Endothelial cell (in vitro differentiated cells): Measurements from ENCODE around the gene RMND5A. TPM values are rescaled to one million over a fixed set of nuclear protein-coding genes. Genes with fewer than 3 reads are reported as not detected.

ENCODE experiments used
- DNase-seq: peaks from one replicate; pipeline ENCODE4 v3.0.0; 2021; ENCODE audit warnings: low spot score
- H3K27ac Mint-ChIP-seq: one replicate; pipeline ENCODE4 v1.8.0; 2021; ENCODE audit warnings: mixed read lengths, inconsistent platforms; ENCODE audit not compliant: unreplicated experiment
- H3K27me3 Mint-ChIP-seq: one replicate; pipeline ENCODE4 v1.8.0; 2021; ENCODE audit warnings: mild to moderate bottlenecking, moderate library complexity, mixed read lengths, inconsistent platforms; ENCODE audit not compliant: unreplicated experiment
- H3K36me3 Mint-ChIP-seq: one replicate; pipeline ENCODE4 v1.8.0; 2021; ENCODE audit warnings: mild to moderate bottlenecking, low read depth, mixed read lengths, inconsistent platforms; ENCODE audit not compliant: unreplicated experiment
- H3K4me1 Mint-ChIP-seq: one replicate; pipeline ENCODE4 v1.8.0; 2021; ENCODE audit warnings: mild to moderate bottlenecking, mixed read lengths, inconsistent platforms; ENCODE audit not compliant: unreplicated experiment
- H3K4me3 Mint-ChIP-seq: one replicate; pipeline ENCODE4 v1.8.0; 2021; ENCODE audit warnings: mild to moderate bottlenecking, mixed read lengths, inconsistent platforms; ENCODE audit not compliant: unreplicated experiment
- H3K9me3 Mint-ChIP-seq: one replicate; pipeline ENCODE4 v1.8.0; 2021; ENCODE audit warnings: mixed read lengths, inconsistent platforms; ENCODE audit not compliant: unreplicated experiment
- total RNA-seq: library from RNA; stranded (reverse); fragmentation: NEBNext Ultra II Directional; extraction: Animal tissue kit (Norgen Biotek cat#: 25700); gene quantifications from one replicate; pipeline ENCODE4 v1.2.1, GENCODE V29; 2021; ENCODE audit not compliant: unreplicated experiment
- TF ChIP-seq, protein P1 (sequence below): fragments of 200-600 bp; sonication (generic); IDR thresholded peaks from one replicate; pipeline ENCODE4 v1.5.0; 2021; ENCODE audit warnings: antibody characterized with exemption; ENCODE audit not compliant: unreplicated experiment

RMND5A gene
- total RNA-seq, 1 donor from 2014 or later: 40.2 TPM

DNA sequence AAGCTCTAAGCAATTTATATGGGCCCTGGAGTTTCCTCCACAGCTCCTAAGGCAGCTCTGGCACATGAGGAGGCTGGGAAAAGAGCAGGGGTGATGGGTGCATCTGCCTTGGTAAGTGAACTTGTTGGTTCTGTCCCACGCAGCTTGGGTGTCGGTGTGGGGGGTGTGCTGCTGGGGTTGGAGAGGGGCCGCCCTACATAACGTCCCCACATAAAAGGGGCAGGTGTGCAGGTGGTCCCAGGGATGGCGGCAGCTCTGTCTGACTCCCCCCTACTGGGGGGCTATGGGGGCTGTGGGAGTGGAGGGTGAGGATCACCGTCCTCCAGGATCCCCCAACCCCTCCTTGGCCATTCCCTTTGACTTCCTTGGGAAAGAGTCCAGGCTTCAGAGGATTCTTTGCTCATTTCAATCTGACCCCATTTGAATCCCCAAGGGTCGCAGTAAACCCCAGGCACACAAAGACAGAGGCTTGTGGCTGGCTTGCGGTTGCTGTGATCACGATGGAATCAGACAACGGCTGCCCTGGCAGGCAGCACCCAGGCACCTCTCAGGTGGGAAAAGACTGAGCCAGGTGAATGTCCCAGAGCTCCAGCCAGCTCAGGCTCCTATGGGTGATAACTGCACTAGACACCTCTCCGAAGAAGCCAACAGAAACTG, 105.1 kb downstream of the RMND5A start:
- H3K36me3 Mint-ChIP-seq: no peaks in the 10 kb centered on the region
- no peak overlapping the region for H3K4me3 Mint-ChIP-seq
- no peak overlapping the region for H3K27ac Mint-ChIP-seq
- DNase-seq: no peak
- H3K9me3 Mint-ChIP-seq: peaks cover 3% of the 10 kb centered on the region
- peaks cover 3% of the 10 kb centered on the region for H3K27me3 Mint-ChIP-seq
- no peaks in the 10 kb centered on the region for H3K4me1 Mint-ChIP-seq
- TF ChIP-seq, protein P1, sequence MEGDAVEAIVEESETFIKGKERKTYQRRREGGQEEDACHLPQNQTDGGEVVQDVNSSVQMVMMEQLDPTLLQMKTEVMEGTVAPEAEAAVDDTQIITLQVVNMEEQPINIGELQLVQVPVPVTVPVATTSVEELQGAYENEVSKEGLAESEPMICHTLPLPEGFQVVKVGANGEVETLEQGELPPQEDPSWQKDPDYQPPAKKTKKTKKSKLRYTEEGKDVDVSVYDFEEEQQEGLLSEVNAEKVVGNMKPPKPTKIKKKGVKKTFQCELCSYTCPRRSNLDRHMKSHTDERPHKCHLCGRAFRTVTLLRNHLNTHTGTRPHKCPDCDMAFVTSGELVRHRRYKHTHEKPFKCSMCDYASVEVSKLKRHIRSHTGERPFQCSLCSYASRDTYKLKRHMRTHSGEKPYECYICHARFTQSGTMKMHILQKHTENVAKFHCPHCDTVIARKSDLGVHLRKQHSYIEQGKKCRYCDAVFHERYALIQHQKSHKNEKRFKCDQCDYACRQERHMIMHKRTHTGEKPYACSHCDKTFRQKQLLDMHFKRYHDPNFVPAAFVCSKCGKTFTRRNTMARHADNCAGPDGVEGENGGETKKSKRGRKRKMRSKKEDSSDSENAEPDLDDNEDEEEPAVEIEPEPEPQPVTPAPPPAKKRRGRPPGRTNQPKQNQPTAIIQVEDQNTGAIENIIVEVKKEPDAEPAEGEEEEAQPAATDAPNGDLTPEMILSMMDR: no peak

DNA sequence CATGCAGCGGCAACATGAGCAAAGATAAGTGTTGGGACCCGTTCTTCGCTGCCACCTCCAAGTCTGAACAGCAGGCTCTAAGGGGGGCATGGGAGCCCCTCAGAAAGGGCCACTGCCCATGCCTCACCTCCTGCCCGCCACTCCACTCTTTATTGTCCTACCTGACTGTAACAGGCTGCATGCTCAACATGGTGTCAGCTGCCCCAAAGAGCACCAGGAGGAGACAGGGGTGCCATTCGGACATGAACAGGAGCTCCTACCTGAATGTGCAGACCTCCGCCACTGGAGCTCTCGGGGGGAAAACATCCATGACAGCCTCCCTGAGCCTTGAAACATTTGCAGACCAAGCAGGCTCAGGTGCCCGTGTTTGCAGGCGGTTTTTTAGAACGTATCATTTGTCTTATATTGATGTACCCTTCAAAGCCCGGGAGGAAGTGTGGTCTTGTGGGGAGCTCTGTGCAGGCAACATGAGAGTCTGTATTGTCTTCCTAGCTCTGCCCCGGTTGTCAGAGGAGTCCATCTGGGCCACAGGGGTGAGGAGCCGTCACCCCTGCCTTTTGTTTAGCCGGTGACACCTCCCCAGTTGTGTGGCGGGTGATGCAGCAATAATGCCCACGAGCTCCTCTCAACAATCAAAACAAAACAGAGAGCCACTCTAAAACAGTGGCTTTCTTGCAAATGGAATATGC, 105.7 kb downstream of the RMND5A start:
- H3K27ac Mint-ChIP-seq: no peak overlapping the region
- H3K4me3 Mint-ChIP-seq: no peak overlapping the region
- DNase-seq: no peak
- H3K27me3 Mint-ChIP-seq: peaks cover 3% of the 10 kb centered on the region
- TF ChIP-seq, protein P1: no peak
- H3K9me3 Mint-ChIP-seq: peaks cover 3% of the 10 kb centered on the region
- no peaks in the 10 kb centered on the region for H3K36me3 Mint-ChIP-seq
- H3K4me1 Mint-ChIP-seq: no peaks in the 10 kb centered on the region

DNA sequence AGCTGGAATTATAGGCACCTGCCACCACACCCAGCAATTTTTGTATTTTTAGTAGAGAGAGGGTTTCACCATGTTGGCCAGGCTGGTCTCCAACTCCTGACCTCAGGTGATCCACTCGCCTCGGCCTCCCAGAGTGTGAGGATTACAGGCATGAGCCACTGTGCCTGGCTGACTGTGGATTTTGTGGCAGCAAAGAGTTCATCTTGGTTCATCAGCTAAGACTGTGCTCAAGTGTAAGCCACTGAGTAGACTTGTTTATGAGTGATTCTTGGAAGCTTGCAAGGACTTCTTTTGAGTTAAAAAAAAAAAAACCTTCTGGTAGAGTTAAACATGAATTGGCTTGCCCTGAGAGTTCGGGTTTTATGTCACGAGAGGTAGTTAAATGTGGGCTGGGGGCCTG, 106.9 kb downstream of the RMND5A start:
- H3K9me3 Mint-ChIP-seq: peaks cover 3% of the 10 kb centered on the region
- H3K27ac Mint-ChIP-seq: no peak overlapping the region
- H3K36me3 Mint-ChIP-seq: no peaks in the 10 kb centered on the region
- peaks cover 3% of the 10 kb centered on the region for H3K4me1 Mint-ChIP-seq
- H3K4me3 Mint-ChIP-seq: no peak overlapping the region
- H3K27me3 Mint-ChIP-seq: peaks cover 3% of the 10 kb centered on the region
- TF ChIP-seq, protein P1: no peak
- DNase-seq: no peak

Other genes with a start within 250 kb of the RMND5A start
- gene CHMP3, start 156.8 kb upstream of the RMND5A start, total RNA-seq: 70.5 TPM
- 31.9 TPM for gene RNF103, start 96.4 kb upstream of the RMND5A start, total RNA-seq
- gene CD8A, start 70.6 kb downstream of the RMND5A start, total RNA-seq: not detected
- not detected for gene CD8B, start 141.6 kb downstream of the RMND5A start, total RNA-seq
- gene RGPD1, start 221.8 kb downstream of the RMND5A start, total RNA-seq: 2.1 TPM